Measurements from ENCODE around the gene PRPF6.

- TF ChIP-seq CTCF (IDR thresholded peaks at IDR 0.05), result no peak
- TF ChIP-seq POLR2A (IDR thresholded peaks at IDR 0.05), result no peak
- no peak for TF ChIP-seq POLR2AphosphoS5 (IDR thresholded peaks at IDR 0.05)
- no peak for TF ChIP-seq EP300 (IDR thresholded peaks at IDR 0.05)
Observed at GRCh38 chr20:63962426-63963347, 18.2 kb upstream of the PRPF6 start.

Measured in suprapubic skin (tissue), 4 donors.